Activated T-cell treated with anti-CD3 and anti-CD28 coated beads, Interleukin-2, amount 50 U/mL, for 1 hour (primary cell): ENCODE results near the gene ATP8B2.
"Not testable (repeated sequence)": the region's sequence is repeated elsewhere in the genome, so short reads cannot be mapped to it uniquely, and the experiment has no call there.

Experiments used
- DNase-seq: peaks from one replicate; pipeline ENCODE4 v3.0.0-alpha.2; 2020

The ATP8B2 gene

DNA sequence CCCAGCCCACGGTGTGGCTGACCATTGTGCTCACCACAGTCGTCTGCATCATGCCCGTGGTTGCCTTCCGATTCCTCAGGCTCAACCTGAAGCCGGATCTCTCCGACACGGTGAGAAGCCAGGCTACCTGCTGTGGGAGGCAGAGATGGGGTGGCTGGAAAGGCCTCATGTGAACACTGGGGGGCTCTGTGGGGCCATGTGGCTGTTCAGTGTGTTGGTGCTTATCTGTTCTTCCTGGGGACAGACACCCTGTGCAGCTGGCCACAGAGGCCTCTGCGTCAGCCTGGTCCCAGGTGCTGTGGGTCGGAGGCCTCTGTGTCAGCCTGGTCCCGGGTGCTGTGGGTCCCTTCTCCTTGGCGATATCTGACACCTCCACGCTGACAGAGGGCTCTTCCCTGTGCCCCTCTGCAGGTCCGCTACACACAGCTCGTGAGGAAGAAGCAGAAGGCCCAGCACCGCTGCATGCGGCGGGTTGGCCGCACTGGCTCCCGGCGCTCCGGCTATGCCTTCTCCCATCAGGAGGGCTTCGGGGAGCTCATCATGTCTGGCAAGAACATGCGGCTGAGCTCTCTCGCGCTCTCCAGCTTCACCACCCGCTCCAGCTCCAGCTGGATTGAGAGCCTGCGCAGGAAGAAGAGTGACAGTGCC lies 23.2 kb downstream of the ATP8B2 start:
- no peak for DNase-seq

- no peak for DNase-seq
Measured at GRCh38 chr1:154349121-154349520, 23.8 kb downstream of the ATP8B2 start.

DNA sequence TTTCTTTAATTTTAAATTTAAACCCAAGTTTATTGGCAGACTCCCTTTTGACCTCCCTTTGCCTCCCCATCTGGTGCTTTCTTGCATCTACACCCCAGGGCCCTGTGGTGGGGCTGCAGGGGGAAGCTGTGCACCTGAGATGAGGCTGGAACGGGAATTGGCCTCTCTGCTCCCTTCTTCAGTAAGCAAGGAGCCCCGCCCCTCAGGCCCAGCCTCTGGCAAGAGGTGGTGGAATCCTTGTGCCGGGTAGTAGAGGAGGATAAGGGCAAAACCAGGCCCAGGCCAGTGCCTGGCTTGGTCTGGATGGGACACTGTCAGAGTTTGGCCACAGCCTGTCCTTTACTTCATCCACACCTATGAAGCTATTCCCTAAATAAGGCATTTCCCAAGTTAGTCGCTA lies 25.1 kb downstream of the ATP8B2 start:
- no peak for DNase-seq

DNA sequence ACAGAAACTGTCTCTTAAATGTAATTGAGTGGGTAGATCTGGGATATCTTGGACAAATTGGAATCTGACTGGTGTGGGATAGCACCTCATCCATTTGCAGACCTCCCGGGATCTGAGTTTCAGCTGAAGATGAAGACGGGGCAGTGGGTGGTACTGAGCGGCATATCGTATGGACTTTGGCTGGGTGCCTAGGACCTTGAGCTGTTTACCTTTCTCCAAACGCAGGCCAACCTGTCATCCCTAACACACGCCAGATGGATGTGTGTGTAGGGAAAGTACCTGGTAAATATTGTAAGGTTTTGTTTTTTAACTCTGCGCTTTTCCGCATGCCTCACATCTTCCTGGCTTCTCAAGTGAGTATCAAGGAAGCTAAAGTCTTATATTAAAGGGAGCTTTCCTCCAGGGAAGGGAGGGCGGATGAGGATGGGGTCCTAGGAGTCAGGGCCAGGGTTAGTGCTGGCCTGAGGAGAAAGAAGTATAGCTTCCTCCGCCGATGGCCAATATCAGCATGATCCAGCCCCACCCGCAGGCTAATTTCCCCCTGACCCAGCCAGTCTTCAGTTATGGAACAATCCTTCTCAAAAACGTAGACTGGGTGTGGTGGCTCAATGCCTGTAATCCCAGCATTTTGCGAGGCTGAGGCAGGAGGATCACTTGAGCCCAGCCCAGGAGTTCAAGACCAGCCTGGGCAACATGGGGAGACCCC lies 26.2 kb downstream of the ATP8B2 start:
- no peak for DNase-seq

GRCh38 chr1:154352245-154352580 lies 26.9 kb downstream of the ATP8B2 start:
- no peak for DNase-seq

- peak; percentile 55 for DNase-seq
Measured at GRCh38 chr1:154352581-154353459, 27.5 kb downstream of the ATP8B2 start.

GRCh38 chr1:154353460-154353904 lies 28.2 kb downstream of the ATP8B2 start:
- no peak for DNase-seq

DNA sequence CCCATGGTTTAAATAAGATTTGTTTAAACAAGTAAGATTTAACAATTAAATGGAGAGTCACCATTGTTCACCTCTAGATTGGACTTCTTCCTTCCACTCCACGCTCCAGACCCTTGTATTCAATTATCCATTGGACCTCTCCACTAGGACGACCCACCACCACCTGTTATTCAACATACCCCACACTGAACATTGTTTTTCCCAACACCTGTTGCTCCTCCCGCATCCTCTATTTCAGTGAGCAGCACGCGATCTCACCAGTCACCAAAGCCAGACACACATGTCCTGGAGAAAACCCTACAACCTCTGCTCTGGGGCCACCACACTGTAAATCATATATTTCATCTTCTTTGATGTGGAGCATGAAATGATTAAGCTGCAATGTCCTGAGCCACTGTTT lies 28.6 kb downstream of the ATP8B2 start:
- DNase-seq, result no peak

GRCh38 chr1:154358519-154358918 lies 33.2 kb downstream of the ATP8B2 start:
- no peak for DNase-seq

- no peak for DNase-seq
Measured at GRCh38 chr1:154360288-154360687, 35.0 kb downstream of the ATP8B2 start.

DNA sequence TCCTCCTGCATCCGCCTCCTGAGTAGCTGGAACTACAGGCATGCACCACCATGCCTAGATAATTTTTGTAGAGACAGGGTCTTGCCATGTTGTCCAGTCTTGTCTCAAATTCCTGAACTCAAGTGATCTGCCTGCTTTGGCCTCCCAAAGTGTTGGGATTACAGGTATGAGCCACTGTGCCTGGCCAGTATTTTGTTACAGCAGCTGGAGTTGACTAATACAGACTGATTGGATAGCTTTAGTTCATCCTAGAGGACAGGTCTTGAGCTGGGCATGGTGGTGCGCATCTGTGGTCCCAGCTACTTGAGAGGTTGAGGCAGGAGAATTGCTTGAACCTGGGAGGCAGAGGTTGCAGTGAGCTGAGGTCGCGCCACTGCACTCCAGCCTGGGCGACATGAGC lies 35.6 kb downstream of the ATP8B2 start:
- not testable (repeated sequence) for DNase-seq

- DNase-seq, result no peak
Measured at GRCh38 chr1:154361357-154361756, 36.0 kb downstream of the ATP8B2 start.

DNA sequence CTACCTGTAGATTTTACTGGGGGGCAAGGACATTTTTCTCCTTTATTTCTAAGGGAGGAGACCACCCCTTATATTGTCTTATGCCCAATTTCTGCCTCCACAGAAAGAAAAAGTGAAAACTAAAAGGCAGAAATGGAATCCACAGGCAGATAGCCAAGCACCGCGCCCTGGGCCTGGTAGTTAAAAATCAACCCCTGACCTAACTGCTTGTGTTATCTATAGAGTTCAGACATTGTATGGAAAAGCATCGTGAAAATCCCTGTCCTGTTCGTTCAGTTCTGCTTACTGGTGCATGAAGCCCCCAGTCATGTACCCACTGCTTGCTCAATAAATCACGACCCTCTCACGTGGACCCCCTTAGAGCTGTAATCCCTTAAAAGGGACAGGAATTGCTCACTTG lies 46.1 kb downstream of the ATP8B2 start:
- no peak for DNase-seq

- DNase-seq, result not testable (repeated sequence)
Measured at GRCh38 chr1:154373777-154374357, 48.5 kb downstream of the ATP8B2 start.

DNA sequence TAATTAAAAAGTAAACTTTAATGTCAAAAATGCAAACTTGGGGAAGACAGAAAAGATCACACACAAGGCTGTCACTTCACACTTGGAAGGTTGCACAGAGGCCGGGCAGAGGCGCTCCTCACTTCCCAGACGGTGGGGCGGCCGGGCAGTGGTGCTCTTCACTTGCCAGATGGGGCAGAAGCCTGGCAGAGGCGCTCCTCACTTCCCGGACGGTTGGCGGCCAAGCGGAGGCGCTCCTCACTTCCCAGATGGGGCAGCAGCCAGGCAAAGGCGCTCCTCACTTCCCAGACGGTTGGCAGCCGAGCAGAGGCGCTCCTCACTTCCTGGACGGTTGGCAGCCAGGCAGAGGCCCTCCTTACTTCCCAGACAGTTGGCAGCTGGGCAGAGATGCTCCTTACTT lies 54.0 kb downstream of the ATP8B2 start:
- no peak for DNase-seq

- no peak for DNase-seq
Measured at GRCh38 chr1:154384650-154385489, 59.5 kb downstream of the ATP8B2 start.

GRCh38 chr1:154386643-154387352 lies 61.5 kb downstream of the ATP8B2 start:
- DNase-seq, result peak; percentile 72

DNA sequence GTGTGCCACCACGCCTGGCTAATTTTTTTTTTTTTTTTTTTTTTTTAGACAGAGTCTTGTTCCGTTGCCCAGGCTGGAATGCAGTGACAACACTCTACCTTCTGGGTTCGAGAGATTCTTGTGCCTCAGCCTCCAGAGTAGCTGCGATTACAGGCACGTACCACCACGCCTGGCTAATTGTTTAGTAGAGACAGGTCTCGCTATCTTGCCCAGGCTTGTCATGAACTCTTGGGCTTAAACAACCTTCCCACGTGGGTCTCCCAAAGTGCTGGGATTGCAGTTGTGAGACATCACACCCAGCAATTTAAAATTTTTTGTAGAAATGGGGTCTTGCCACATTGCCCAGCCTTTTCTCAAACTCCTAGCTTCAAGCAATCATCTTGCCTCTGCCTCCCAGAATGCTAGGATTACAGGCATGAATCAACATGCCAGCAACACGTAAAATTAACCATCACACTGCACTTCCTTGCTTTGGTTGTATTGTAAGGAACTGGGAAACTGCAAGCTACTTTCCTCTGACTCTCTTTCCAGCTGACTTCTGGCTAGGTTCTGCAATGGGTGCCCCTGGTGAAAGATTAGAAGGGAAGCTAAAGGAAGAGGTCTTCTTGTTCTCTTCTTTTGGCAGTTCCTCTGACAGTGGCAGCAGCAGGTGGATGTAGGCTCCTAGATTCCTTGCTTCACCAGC lies 65.9 kb downstream of the ATP8B2 start:
- no peak for DNase-seq

DNA sequence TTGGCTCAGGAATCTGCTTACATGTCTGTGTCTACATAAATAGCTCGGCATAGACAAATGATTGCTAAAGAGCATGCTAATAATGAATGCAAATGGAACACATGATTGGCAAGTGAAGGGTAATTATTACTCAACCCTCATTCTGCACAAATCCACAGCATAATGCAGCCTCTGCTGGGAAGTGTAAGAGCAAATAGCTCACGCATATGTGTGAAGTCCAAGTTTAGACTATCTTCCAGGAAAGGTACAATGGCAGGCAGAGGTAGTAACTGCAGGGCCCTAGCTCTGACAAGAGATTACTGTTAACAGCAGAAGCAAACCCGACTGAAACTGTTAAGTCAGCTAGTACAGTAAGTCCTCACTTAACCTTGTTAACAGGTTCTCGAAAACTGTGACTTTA lies 72.8 kb downstream of the ATP8B2 start:
- DNase-seq, result no peak

DNA sequence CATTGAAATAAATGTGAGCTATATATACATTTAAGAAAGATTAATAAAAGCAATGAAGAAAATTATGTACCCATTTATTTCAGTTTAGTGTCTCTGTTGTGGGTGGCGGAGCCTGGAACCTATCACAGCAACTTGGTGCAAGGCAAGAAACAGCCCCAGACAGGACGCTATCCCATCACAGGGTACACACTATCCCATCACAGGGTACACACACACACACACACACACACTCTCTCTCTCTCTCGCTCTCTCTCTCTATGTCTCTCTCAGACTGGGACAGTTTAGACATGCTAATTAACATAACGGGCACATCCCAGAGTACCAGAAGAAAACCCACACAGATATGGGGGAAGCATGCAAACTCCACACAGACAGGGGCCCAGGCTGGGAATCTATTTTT lies 73.4 kb downstream of the ATP8B2 start:
- no peak for DNase-seq

GRCh38 chr1:154400381-154400801 lies 75.1 kb downstream of the ATP8B2 start:
- no peak for DNase-seq
